Measurements from ENCODE around the gene BRINP2.

BRINP2 gene

GRCh38 chr1:177283380-177283779, 112.6 kb downstream of the BRINP2 start:
- H3K27ac ChIP-seq = no peak overlapping the region
- TF ChIP-seq, protein P1, sequence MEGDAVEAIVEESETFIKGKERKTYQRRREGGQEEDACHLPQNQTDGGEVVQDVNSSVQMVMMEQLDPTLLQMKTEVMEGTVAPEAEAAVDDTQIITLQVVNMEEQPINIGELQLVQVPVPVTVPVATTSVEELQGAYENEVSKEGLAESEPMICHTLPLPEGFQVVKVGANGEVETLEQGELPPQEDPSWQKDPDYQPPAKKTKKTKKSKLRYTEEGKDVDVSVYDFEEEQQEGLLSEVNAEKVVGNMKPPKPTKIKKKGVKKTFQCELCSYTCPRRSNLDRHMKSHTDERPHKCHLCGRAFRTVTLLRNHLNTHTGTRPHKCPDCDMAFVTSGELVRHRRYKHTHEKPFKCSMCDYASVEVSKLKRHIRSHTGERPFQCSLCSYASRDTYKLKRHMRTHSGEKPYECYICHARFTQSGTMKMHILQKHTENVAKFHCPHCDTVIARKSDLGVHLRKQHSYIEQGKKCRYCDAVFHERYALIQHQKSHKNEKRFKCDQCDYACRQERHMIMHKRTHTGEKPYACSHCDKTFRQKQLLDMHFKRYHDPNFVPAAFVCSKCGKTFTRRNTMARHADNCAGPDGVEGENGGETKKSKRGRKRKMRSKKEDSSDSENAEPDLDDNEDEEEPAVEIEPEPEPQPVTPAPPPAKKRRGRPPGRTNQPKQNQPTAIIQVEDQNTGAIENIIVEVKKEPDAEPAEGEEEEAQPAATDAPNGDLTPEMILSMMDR (IDR thresholded peaks at IDR 0.05; ENCODE audit: low read depth, low read length) = no peak
- no peak overlapping the region for H3K4me3 ChIP-seq (ENCODE audit: low read depth, low read length)
- H3K9me3 ChIP-seq (ENCODE audit: severe bottlenecking) = peaks cover 2% of the 10 kb centered on the region
- no peaks in the 10 kb centered on the region for H3K27me3 ChIP-seq (ENCODE audit: insufficient read depth, low read depth, severe bottlenecking)
- no peak for DNase-seq
- H3K36me3 ChIP-seq = no peaks in the 10 kb centered on the region

DNA sequence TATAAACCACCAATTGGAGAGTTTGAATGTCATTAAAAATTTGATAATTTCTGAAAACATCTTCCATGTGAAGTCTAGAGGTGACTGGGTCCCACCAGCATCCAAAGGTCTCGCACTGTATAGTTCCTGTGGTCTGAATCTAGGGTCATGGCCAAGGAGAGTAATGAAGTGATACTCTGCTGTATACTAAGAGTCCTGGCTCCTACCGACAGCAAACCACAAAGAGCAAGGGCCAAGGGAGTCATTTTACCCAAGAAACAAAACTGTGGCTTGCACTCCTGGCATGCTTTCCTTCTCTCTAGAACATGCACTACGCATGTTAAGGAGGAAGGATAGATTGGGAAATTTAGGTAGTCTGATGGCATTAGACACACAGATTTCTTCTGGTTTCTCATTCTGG, 115.6 kb downstream of the BRINP2 start:
- TF ChIP-seq, protein P1 (IDR thresholded peaks at IDR 0.05; ENCODE audit: low read depth, low read length) = no peak
- Histone ChIP-seq H3K27ac (no peak overlapping the region), H3K36me3 (no peaks in the 10 kb centered on the region), H3K9me3 (ENCODE audit: severe bottlenecking) (no peaks in the 10 kb centered on the region), H3K4me3 (ENCODE audit: low read depth, low read length) (no peak overlapping the region), H3K27me3 (ENCODE audit: insufficient read depth, low read depth, severe bottlenecking) (no peaks in the 10 kb centered on the region)
- DNase-seq = no peak

DNA sequence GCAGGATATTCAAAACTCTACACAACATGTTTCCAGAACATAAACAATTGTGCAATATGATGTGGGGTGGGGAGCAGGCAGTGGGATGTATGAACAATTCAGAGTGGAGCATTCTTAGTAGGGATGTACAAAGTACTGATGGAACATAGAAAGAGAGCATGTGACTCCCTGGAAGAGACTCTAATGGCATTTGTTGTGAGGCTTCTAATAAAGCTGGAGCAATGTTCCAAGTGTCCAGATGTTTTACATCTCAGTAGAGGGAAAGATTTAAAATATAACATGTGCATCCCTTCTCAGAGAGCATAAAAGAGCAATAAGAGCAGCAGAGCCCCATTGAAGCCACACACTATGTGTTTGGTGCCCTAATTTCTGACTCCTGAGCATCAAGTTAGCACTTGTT, 116.5 kb downstream of the BRINP2 start:
- no peak overlapping the region for H3K27ac ChIP-seq
- DNase-seq = no peak
- no peaks in the 10 kb centered on the region for H3K36me3 ChIP-seq
- no peaks in the 10 kb centered on the region for H3K27me3 ChIP-seq (ENCODE audit: insufficient read depth, low read depth, severe bottlenecking)
- TF ChIP-seq, protein P1 (IDR thresholded peaks at IDR 0.05; ENCODE audit: low read depth, low read length) = no peak
- no peaks in the 10 kb centered on the region for H3K9me3 ChIP-seq (ENCODE audit: severe bottlenecking)
- H3K4me3 ChIP-seq (ENCODE audit: low read depth, low read length) = no peak overlapping the region

DNA sequence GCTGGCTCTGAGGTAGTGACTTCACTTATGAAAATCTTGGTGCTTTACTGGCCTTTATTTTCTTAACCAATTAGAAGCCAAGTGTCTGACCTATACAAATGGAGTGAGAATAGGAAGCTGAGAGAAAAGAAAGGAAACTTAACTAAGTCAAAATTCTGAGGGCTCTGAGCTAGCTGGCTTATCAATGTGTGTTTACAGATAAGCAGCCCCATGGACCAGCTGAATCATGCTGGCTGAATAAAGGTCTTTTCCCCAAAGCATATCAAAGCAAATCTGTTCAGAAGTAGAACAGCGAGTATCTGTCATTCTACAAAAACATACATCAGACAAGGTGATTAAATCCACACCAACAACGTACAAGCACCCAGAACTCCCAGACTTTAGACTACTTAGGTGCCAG, 117.2 kb downstream of the BRINP2 start:
- no peaks in the 10 kb centered on the region for H3K9me3 ChIP-seq (ENCODE audit: severe bottlenecking)
- H3K36me3 ChIP-seq = no peaks in the 10 kb centered on the region
- TF ChIP-seq, protein P1 (IDR thresholded peaks at IDR 0.05; ENCODE audit: low read depth, low read length) = no peak
- no peak overlapping the region for H3K4me3 ChIP-seq (ENCODE audit: low read depth, low read length)
- no peak for DNase-seq
- no peaks in the 10 kb centered on the region for H3K27me3 ChIP-seq (ENCODE audit: insufficient read depth, low read depth, severe bottlenecking)
- no peak overlapping the region for H3K27ac ChIP-seq

- H3K9me3 ChIP-seq (ENCODE audit: severe bottlenecking) = no peaks in the 10 kb centered on the region
- H3K4me3 ChIP-seq (ENCODE audit: low read depth, low read length) = no peak overlapping the region
- no peak overlapping the region for H3K27ac ChIP-seq
- no peak for DNase-seq
- TF ChIP-seq, protein P1 (IDR thresholded peaks at IDR 0.05; ENCODE audit: low read depth, low read length) = no peak
- no peaks in the 10 kb centered on the region for H3K36me3 ChIP-seq
- H3K27me3 ChIP-seq (ENCODE audit: insufficient read depth, low read depth, severe bottlenecking) = no peaks in the 10 kb centered on the region
Measured at GRCh38 chr1:177289532-177289931, 118.8 kb downstream of the BRINP2 start.

- Histone ChIP-seq H3K36me3 (no peaks in the 10 kb centered on the region), H3K27me3 (ENCODE audit: insufficient read depth, low read depth, severe bottlenecking) (peaks cover 26% of the 10 kb centered on the region), H3K27ac (no peak overlapping the region), H3K9me3 (ENCODE audit: severe bottlenecking) (no peaks in the 10 kb centered on the region), H3K4me3 (ENCODE audit: low read depth, low read length) (no peak overlapping the region)
- TF ChIP-seq, protein P1 (IDR thresholded peaks at IDR 0.05; ENCODE audit: low read depth, low read length) = no peak
- no peak for DNase-seq
Measured at GRCh38 chr1:177300431-177300830, 129.7 kb downstream of the BRINP2 start.

Data from WERI-Rb-1 (cell line).